Raji (cell line): ENCODE measurements around the gene WNT9A.

Experiments used
- POLR2A ChIP-seq: IDR thresholded peaks from 2 replicates; pipeline ENCODE4 v1.6.1; 2011; ENCODE audit warnings: low read depth, low read length, control low read depth; ENCODE audit not compliant: insufficient read depth

The WNT9A gene

DNA sequence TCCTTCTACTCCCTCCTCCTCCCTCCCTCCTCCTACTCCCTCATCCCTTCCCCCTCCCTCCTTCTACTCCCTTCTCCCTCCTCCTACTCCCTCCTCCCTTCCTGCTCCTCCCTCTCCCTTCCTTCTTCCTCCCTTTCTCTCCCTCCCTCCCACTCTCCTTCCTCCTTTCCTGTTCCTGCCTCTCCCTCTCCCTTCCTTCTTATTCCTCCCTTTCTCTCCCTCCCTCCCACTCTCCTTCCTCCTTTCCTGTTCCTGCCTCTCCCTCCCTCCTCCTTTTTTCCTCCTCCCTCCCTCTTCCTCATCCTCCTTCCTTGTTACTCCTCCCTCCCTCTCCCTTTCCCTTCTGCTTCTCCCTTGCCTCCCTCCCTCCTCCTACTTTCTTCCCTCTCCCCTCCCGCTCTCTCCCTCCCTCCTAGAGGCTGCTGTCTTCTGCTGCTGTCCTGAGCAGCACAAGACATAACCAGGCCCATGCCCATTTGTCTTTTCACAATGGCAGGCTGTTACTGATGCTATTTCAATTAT, 41.1 kb downstream of the WNT9A start:
- TF ChIP-seq POLR2A, result no peak

GRCh38 chr1:227905573-227906487, 41.9 kb downstream of the WNT9A start:
- TF ChIP-seq POLR2A, result no peak

DNA sequence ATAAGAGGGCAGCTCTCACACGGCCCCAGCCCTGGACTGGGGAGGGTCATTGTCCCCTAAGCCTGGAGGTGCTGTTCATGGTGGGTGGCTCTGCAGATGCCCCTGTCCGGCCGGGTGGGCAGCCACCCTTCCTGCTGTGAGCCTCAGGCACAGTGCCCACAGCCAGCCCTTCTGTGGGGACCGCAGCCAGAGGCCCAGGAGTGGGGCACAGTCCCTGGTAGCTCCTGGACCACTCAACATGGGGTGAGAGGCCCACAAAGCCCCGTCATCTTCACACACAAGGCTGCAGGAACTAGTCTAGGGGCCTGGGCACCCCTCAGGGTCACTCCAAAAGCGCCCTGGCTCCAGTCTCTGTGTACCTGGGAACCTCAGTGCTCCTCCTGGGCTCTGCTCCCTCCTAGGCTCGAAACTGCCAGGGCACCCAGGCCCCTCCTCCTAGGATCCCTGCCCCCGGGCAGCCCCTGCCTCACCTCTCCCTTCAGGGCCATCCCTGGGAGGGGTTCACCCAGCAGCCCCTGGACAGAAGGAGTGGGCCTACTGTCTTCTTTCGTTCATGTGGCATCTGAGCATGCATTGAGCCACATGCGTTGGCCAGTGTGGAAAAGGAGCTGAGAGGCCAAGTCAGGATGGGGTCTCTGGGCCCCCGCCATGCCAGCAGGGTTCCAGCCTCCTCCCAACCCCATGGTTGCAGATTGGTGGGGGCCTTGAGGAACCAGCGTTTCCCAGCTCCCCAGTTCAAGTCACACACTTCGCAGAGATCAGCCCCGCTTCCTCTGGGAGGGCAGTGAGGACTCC, 43.0 kb downstream of the WNT9A start:
- TF ChIP-seq POLR2A, result no peak

DNA sequence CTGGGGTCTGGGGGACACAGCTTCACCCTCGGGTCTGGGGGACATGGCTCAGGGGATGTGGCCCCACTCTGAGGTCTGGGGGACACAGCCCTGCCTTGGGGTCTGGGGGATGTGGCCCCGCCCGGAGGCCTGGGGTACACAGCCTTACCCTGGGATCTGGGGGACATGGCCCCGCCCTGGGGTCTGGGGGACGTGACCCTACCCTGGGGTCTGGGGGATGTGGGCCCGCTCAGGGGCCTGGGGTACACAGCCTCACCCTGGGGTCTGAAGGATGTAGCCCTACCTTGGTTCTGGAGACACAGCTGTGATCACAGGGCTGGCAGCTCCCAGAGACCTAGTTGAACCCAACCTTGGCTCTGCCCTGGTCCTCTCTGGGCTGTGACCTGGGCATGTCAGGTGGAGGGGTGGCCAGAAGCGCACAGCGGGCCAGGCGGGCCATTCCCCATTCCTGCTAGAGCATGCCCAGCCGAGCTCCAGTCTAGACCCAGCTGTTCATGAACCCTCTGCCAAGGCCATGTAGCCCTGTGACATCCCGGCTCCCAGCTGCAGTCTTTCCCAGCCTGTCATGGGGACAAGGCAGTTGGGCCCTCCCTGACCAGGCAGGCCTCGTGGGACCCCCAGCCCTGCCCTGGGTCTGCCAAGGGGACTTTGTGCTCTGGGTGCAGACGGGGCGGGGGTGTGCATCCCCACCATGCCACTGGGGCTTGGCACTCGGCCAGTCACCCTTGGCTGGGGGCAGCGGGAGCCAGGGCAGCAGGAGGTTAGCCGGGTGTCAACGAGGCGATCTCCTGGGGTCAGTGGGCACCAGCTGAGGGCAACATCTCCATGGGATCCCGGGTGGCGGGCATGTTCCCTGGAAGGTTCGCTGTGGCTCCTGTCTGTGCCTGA, 43.9 kb downstream of the WNT9A start:
- TF ChIP-seq POLR2A, result no peak

DNA sequence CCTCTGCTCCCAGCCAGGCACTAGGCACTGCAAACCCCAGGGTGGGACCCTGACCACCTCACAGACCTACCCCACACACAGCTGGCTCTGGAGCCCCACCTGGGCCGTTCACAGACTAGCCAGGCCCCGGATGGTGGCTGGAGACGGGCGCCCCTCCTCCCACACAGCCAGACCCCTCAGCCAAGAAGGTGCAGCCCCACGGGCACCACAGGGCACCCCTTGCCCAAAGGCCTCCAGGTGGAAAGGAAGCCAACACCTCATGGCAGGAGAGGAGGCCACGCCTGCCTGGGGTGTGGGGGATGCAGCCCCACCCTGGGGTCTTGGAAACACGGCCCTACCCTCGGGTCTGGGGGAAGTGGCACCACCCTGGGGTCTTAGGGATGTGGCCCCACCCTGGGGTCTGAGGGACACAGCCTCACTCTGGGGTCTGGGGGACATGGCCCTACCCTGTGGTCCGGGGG, 44.6 kb downstream of the WNT9A start:
- TF ChIP-seq POLR2A, result no peak

GRCh38 chr1:227902641-227902990, 45.1 kb downstream of the WNT9A start:
- TF ChIP-seq POLR2A, result no peak

GRCh38 chr1:227901906-227902640, 45.7 kb downstream of the WNT9A start:
- TF ChIP-seq POLR2A, result no peak

- no peak for TF ChIP-seq POLR2A
Measured at GRCh38 chr1:227901239-227901905, 46.4 kb downstream of the WNT9A start.

- TF ChIP-seq POLR2A, result no peak
Measured at GRCh38 chr1:227900571-227901051, 47.1 kb downstream of the WNT9A start.

GRCh38 chr1:227899820-227900449, 47.8 kb downstream of the WNT9A start:
- TF ChIP-seq POLR2A, result no peak

DNA sequence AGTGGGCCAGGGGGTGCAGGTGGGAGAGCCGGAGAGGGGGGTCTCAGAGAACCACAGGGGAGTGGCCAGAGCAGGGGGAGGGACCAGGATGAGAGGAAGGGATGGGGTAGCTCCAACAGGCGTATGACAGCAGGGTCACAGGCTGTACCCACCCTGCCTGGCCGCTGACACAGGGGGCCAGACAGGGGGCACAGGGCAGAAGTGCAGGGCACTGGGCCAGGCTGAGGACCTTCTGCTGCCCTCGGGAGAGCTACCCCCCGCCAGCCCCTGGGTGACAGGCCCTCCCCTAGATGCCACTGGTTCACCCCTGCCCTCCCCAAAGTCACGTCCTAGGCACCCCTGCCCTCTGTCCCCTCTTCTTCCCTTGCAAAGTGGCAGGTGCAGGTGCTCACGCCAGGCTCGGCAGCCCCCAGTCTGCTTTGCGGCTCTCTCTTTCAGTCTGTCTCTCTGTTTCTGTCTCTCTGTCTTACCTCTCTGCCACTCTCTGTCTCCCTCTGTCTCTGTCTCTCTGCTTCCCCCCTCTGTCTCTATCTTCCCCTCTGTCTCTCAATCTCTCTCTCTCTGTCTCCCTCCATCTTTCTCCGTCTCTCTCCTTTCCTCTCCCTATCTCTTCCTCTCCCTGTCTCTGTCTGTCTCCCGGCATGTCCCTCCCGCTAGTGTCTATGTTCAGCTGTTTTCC, 48.5 kb downstream of the WNT9A start:
- TF ChIP-seq POLR2A, result no peak

DNA sequence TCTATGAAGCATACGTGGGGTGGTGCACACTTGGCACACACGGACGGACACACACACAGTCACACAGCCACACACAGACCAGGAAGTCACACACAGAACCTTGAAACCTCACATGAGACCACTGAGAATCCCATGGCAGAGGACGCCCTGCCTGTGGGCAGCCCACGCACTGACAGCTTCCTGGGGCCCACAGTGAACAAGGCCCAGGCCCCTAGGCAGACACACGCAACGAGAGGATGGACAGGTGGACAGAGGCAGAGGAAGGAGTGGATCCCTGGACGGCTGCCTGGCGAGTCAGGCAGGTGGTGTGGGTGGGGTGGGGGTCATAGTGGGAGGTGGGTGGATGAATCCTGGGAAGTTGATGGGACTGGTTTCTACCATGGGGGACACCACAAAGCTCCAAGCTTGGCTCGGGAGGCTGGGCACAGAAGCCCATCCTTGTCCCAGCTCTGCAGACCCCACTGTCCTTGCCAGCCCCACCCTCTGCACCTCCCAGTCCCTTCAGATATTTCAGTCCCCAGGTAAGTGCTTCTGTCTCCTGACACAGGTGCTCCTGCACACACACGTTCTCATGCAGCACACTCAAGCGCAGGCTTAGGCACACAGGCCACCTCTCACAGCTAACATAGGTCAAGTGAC, 49.1 kb downstream of the WNT9A start:
- TF ChIP-seq POLR2A, result no peak
